Measurements from ENCODE around the gene PTPRJ. TPM values are rescaled to one million over a fixed set of nuclear protein-coding genes. Genes with fewer than 3 reads are reported as not detected.

The PTPRJ gene
- total RNA-seq, 1 donor from 2014 or later, result 18.6 TPM

- TF ChIP-seq, protein P1, sequence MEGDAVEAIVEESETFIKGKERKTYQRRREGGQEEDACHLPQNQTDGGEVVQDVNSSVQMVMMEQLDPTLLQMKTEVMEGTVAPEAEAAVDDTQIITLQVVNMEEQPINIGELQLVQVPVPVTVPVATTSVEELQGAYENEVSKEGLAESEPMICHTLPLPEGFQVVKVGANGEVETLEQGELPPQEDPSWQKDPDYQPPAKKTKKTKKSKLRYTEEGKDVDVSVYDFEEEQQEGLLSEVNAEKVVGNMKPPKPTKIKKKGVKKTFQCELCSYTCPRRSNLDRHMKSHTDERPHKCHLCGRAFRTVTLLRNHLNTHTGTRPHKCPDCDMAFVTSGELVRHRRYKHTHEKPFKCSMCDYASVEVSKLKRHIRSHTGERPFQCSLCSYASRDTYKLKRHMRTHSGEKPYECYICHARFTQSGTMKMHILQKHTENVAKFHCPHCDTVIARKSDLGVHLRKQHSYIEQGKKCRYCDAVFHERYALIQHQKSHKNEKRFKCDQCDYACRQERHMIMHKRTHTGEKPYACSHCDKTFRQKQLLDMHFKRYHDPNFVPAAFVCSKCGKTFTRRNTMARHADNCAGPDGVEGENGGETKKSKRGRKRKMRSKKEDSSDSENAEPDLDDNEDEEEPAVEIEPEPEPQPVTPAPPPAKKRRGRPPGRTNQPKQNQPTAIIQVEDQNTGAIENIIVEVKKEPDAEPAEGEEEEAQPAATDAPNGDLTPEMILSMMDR (conservative IDR thresholded peaks at IDR 0.05), result no peak
- Mint-ChIP-seq H3K27me3 (no peaks in the 10 kb centered on the region), H3K27ac (no peak overlapping the region), H3K9me3 (no peaks in the 10 kb centered on the region), H3K36me3 (no peaks in the 10 kb centered on the region), H3K4me3 (no peak overlapping the region), H3K4me1 (ENCODE audit: unreplicated experiment) (no peaks in the 10 kb centered on the region)
- DNase-seq (ENCODE audit: extremely low spot score, unreplicated experiment), result peak; percentile 16
Measured at GRCh38 chr11:48123254-48123875, 143.0 kb downstream of the PTPRJ start.

DNA sequence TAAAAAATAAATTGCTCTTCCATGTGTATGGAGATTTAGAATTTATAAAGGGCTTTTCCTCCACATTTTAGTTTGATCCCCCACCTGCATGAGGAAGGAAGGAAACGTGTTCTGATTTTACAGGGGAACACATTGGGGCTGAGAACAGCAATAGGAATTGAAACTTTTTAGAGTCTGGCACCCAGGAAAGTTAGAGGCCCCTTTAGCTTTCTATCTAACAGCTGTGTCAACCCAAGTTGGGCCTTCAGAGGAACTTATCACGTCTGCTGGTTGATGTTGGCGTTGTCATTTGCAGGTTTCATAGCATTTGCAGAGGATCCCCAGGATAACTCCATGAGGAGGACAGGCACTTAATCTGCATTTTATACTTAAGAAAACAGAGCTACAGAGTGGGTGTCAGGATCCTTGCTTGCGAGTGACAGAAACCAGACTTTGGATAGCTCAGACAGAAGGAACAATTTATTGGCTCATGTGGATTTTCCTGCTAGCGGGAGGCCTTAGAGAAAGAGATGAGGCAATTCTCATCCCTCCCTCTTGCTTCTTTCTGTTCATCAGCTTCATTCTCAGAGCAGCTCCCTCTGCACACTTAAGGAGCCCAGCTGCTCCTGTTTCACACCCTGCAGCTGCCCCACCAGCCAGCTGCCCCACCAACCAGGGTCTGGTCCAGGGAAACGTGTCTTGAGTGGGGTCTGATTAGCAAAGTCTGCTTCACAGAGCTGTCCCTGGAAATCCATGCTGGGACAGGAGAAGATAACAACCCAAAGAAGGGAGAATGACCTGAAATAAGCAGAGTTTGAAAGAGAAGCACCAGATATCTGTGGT lies 143.8 kb downstream of the PTPRJ start:
- Mint-ChIP-seq H3K4me1 (ENCODE audit: unreplicated experiment) (no peaks in the 10 kb centered on the region), H3K27ac (no peak overlapping the region), H3K4me3 (no peak overlapping the region), H3K36me3 (peaks cover 4% of the 10 kb centered on the region), H3K9me3 (no peaks in the 10 kb centered on the region), H3K27me3 (no peaks in the 10 kb centered on the region)
- TF ChIP-seq, protein P1 (conservative IDR thresholded peaks at IDR 0.05), result no peak
- no peak for DNase-seq (ENCODE audit: extremely low spot score, unreplicated experiment)

GRCh38 chr11:48124880-48125279 lies 144.5 kb downstream of the PTPRJ start:
- Mint-ChIP-seq H3K9me3 (no peaks in the 10 kb centered on the region), H3K4me3 (no peak overlapping the region), H3K27ac (no peak overlapping the region), H3K36me3 (peaks cover 5% of the 10 kb centered on the region), H3K27me3 (no peaks in the 10 kb centered on the region), H3K4me1 (ENCODE audit: unreplicated experiment) (no peaks in the 10 kb centered on the region)
- DNase-seq (ENCODE audit: extremely low spot score, unreplicated experiment), result no peak
- TF ChIP-seq, protein P1 (conservative IDR thresholded peaks at IDR 0.05), result no peak

DNA sequence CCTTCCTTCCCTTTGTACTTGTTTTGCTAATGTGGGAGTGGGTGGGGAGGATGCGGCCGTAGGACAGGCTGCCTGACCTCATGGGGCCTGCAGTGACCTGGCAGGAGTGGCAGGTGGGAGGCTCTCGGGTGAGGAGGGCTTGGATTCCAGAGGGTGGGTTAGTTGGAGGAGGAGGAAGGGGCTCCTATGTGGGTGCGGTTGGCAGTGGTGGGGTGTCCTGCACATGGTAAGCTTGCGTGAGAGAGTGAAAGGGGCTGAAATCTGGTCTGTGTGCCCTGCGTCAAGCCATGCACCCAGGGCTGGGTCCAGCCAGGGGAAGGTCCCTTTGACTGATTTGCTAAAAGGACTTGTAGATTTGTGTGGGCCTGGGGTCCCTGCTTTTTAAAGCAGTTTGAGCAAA lies 145.5 kb downstream of the PTPRJ start:
- H3K36me3 Mint-ChIP-seq, result peaks cover 5% of the 10 kb centered on the region
- H3K4me1 Mint-ChIP-seq (ENCODE audit: unreplicated experiment), result no peaks in the 10 kb centered on the region
- no peak overlapping the region for H3K27ac Mint-ChIP-seq
- H3K4me3 Mint-ChIP-seq, result no peak overlapping the region
- no peak for DNase-seq (ENCODE audit: extremely low spot score, unreplicated experiment)
- no peaks in the 10 kb centered on the region for H3K9me3 Mint-ChIP-seq
- no peaks in the 10 kb centered on the region for H3K27me3 Mint-ChIP-seq
- TF ChIP-seq, protein P1 (conservative IDR thresholded peaks at IDR 0.05), result no peak

- TF ChIP-seq, protein P1 (conservative IDR thresholded peaks at IDR 0.05), result no peak
- H3K27me3 Mint-ChIP-seq, result no peaks in the 10 kb centered on the region
Measured at GRCh38 chr11:48127521-48128183, 147.3 kb downstream of the PTPRJ start.

More at GRCh38 chr11:48127521-48128183, 147.3 kb downstream of the PTPRJ start:
- Mint-ChIP-seq H3K9me3 (no peaks in the 10 kb centered on the region), H3K4me3 (no peak overlapping the region), H3K36me3 (peaks cover 7% of the 10 kb centered on the region), H3K4me1 (ENCODE audit: unreplicated experiment) (no peaks in the 10 kb centered on the region), H3K27ac (no peak overlapping the region)
- no peak for DNase-seq (ENCODE audit: extremely low spot score, unreplicated experiment)

Data from type B pancreatic cell (in vitro differentiated cells).